HG03064 (cell line): ENCODE measurements around the gene SV2C.

ENCODE experiments used
- ATAC-seq: cut with Tn5 transposase; IDR thresholded peaks from one replicate; pipeline ENCODE4 v1.9.1; 2021; ENCODE audit warnings: low read depth; ENCODE audit not compliant: unreplicated experiment

SV2C gene

GRCh38 chr5:76163111-76163628 is 80.0 kb downstream of the SV2C start:
- no peak for ATAC-seq

GRCh38 chr5:76165029-76165428 is 81.8 kb downstream of the SV2C start:
- ATAC-seq, result no peak

- ATAC-seq, result no peak
These were observed 82.7 kb downstream of the SV2C start for GRCh38 chr5:76165711-76166374.

GRCh38 chr5:76166886-76167576 is 83.8 kb downstream of the SV2C start:
- no peak for ATAC-seq

DNA sequence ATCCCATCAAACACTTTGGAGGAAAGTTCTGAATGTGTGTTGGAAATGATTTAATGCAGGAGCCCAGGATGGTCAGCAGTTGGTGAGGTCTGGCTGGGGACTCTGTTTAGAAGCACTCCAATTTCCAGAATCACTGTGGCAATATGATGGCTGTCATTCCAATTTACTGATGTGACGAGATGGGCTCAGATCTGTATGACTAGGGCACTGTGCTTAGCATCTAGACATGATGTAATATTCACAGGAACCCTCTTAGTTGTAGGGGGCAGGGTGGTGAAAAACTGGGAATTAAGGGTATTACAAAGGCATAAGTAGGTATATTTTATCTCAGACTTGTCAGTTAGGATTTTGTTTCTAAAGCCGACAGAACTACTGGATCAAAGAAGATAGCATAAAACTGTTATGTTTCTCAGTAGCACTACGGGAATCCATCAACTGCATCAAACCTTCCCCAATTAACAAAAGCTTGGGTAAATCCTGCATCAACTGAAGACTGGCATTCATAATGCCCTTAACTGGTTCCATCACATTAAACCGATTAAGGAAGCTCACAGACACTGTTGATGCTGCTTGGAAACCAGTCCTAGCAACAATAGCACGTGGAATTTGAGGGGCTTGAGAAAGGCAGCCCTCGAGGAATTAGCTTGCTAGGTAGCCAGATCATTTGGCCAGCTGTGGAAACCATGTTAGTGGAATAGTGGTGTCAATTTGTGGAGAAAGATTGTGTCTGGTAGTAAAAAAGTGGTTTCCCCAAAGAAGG is 86.1 kb downstream of the SV2C start:
- no peak for ATAC-seq

GRCh38 chr5:76174101-76174500 is 90.9 kb downstream of the SV2C start:
- ATAC-seq, result no peak

GRCh38 chr5:76175051-76175666 is 92.0 kb downstream of the SV2C start:
- peak; percentile 57 for ATAC-seq

- peak; percentile 64 for ATAC-seq
These were observed 92.7 kb downstream of the SV2C start for GRCh38 chr5:76175821-76176403.

DNA sequence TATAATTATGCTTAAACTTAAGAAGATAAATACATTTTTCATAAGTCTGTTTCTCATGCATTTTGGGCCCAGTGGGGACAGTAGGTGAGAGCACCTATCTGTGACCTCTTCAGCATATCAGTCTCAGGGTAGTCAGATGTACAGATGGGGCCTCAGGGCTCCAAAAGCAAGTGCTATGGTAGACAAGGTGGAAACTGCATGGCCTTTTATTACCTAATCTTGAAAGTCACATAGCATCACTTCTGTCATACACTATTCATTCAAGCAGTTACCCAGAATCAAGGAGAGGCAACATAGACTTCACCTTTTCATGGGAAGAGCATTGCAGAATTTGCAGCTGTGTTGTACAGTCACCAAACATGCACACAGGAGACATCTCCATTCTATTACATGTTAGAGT is 94.8 kb downstream of the SV2C start:
- no peak for ATAC-seq

- ATAC-seq, result no peak
These were observed 95.7 kb downstream of the SV2C start for GRCh38 chr5:76178913-76179312.

GRCh38 chr5:76180814-76181805 is 97.9 kb downstream of the SV2C start:
- peak; percentile 78 for ATAC-seq

DNA sequence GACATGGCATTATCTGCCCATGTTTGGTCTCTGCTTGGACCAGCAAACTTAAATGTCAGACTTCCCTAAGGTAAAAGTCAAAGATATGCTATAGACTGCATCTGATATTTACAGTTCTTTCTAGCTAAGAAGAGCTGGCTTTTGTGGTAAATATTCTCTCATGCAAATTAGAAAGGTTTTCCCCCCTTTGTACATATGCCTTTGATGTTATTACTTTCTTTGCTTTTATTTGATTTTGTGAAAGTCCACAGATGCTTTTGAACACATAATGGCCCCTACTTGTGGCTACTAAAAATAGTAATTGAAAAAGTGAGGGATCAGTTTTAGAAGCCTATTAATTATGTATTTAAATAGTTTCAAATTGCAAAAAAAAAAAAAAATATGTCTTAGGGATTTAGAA is 104.2 kb downstream of the SV2C start:
- no peak for ATAC-seq

GRCh38 chr5:76190356-76190755 is 107.2 kb downstream of the SV2C start:
- ATAC-seq, result no peak

DNA sequence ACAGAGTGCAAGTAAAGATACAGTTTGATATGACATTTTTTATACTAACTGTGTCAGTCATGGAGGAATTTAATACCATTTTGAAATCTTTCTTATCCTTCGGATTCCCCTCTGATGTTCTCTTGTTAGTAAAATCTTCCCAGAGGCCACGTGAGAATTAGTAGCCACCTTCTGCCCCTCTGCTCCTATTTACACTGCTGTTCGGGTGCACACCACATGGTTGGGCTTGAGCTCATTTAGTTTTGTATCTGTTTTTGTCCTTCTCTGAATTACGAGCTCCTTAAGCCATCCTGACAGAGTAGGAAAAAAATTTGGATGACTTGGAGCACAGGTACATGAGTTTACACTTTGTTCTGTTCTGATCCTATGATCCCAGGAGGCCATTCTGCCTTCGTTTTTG is 109.7 kb downstream of the SV2C start:
- no peak for ATAC-seq

DNA sequence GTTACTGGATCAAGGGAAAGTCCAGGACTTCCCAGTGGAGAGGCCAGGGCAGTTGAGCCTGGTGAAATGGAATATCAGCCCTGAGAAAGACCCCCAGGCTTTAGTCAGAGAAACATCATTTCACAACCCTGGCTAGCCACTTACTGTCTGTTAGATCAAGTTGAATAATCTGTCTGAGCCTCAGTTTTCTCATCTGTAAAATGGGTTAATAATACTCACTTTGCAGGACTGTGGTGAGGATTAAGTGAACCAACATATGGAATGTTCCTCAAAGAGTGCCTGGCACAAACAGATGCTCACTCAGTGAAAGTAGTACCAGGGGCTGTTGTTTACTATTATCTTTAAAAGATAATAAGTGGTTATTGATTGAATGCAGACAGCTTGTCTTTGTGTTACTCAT is 110.5 kb downstream of the SV2C start:
- no peak for ATAC-seq

DNA sequence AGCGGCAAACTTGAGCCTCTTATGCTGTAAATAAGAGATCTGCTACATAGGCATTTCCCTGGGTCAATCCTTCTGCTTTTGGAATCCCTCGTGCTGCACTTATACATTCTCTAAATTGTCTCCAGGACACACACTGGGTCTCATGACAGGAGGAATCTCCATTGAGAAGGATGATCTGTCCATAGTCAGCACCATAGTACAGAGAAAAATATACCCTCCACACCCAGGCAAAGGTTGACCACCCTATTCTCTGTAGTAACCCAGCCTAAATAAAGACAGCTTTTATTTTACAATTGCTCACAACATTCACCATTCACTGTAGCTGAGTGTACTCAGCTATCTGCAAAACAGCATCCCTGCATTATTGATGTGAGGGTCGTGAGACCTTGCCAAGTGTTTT is 111.2 kb downstream of the SV2C start:
- no peak for ATAC-seq

GRCh38 chr5:76196457-76196856 is 113.3 kb downstream of the SV2C start:
- ATAC-seq, result no peak

GRCh38 chr5:76196886-76197489 is 113.8 kb downstream of the SV2C start:
- no peak for ATAC-seq

DNA sequence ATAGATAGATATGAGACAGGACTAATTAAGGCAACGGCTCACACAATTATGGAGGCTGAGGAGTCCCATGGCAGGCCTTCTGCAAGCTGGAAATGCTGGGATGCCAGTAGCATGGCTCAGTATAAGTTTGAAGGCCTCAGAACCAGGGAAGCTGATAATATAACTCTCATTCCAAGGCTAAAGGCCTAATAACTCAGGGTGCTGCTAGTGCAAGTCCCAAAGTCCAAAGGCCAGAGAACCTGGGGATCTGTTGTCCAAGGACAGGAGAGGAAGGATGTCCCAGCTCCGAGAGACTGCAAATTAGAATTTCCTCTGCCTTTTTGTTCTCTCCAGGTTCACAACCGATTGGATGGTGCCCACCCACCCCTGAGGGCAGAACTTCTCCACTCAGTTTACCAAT is 114.5 kb downstream of the SV2C start:
- ATAC-seq, result no peak
